NCI-H82 (cell line): ENCODE data around the gene POLR1A.
A peak's percentile ranks its signal among the peaks of the same experiment; 100 is the strongest.

ENCODE experiments used
- DNase-seq: peaks from one replicate; lab custom pipeline; 2025; lab: John Stamatoyannopoulos, UW

The POLR1A gene

GRCh38 chr2:86021396-86022378 is 84.0 kb downstream of the POLR1A start:
- no peak for DNase-seq

DNA sequence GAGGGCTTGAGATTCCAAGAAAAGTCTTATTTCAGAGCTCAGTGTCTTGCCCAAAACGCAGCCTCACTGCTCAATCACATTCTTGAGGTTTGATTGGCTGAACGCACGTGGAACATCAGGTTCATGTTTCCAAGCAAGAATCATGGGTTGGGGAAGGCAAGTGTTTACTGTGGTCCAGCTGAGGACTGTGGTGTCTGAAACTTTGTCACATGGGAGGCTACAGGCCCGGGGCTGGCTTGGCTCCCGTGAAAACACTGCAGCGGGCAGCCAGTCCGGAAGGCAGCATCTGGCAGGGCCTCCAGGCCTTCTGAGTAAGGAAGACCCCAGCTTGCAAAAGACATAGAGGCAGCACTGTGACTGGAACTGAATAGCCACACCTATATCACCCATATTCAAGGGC is 84.7 kb downstream of the POLR1A start:
- DNase-seq = no peak

GRCh38 chr2:86019121-86019520 is 86.6 kb downstream of the POLR1A start:
- DNase-seq = no peak

- no peak for DNase-seq
These were observed 87.5 kb downstream of the POLR1A start for GRCh38 chr2:86017901-86018896.

- no peak for DNase-seq
These were observed 89.1 kb downstream of the POLR1A start for GRCh38 chr2:86016581-86016980.

GRCh38 chr2:86015699-86016098 is 90.0 kb downstream of the POLR1A start:
- DNase-seq = no peak

- DNase-seq = no peak
These were observed 90.7 kb downstream of the POLR1A start for GRCh38 chr2:86015006-86015405.

- no peak for DNase-seq
These were observed 91.2 kb downstream of the POLR1A start for GRCh38 chr2:86014493-86014892.

- DNase-seq = no peak
These were observed 93.5 kb downstream of the POLR1A start for GRCh38 chr2:86012007-86012712.

DNA sequence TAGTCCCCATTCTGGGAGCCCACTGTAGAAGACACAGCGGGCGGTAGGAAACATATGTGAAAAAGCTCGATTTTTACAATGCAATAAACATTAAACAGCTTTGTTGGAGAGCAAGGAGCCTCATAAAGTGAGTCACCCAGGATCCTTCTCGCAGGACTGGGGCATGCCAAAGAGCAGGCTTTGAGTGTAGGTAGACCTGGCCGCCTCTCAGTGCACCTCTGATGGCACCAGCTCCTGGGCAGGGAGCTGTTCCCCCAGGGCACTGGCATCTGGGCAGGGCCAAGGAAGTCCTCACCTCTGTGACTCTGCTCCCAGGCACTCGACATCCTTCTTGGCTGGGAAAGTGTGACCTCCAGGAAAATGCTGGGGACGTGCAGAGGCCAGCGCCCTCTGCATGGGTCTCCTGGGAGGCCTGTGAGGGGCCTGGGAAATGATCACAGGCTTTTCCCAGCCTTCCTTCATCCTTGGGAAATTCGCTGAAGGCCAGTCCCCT is 94.2 kb downstream of the POLR1A start:
- DNase-seq = no peak

DNA sequence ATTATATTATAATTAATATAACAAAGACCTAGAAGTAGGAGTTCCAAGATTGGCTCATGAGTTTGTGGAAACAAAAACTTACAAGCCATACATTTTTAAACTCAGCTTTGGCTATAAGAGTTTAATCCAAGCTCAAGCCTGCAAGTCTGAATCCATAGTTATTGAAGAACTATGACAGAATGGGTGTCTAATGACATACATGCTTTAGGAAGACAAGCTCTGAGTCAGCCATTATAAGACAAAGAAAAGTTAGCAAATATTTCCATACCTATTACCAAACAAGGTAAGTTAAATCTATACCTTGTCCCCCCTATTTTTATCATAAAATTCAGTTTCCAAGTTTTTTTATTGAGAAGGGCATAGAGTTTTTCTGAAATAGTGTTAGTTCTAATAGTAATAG is 95.6 kb downstream of the POLR1A start:
- no peak for DNase-seq

GRCh38 chr2:86006524-86006923 is 99.2 kb downstream of the POLR1A start:
- DNase-seq = no peak

DNA sequence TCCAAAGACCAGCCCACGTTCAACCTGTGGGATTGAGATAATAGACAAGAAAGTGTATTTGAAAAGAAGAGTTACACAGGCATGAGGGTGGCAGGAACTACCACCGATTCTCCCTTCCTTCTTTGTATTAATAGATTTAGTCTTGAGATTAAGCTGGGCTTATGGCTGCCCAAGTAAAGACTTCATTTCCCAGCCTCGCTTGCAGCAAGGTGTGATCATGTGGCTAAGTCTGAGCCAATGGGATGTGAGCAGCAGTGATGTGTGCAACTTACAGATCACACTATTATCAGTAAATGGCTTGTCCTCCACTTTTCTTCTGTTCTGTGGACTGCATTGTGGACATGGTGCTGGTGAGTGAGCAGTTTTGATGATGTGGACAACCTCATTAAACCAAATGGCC is 101.7 kb downstream of the POLR1A start:
- peak; percentile 47 for DNase-seq

DNA sequence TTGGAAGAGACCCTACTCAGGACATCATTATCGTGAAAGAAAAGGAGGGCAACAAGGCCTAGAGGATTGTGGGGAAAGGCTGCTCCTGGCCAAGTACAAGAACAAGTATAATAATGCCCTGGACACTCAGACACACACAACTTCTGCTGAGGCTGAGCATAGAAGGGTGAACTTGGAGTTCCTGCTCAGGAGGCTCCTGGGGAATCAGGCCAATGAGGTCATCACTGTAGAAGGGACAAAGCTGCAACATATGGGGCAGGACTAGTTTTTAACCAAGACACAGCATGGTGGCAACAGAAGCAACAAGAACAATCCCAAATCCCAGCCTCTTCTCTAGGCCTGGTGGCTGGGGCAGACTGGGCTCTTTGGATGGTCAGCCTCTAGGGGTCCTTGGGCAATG is 102.6 kb downstream of the POLR1A start:
- DNase-seq = no peak

DNA sequence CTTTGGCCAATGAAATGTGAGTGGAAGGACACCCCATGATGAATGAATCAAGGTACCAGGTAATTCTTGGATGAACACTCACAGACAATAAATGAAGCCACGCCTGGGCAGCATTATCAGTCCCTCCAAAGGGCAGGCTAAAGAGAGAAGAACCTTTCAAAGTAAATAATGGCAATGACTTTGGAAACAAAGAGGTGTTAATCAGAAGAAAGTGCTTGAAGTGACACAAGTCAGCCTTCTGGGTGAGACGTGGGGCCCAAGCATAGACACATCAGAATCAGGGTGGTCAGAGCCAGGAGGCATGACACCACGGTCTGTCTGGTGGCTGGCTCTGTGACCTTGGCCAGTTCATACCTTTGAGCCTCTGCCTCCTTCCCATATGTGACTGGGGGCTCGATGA is 103.3 kb downstream of the POLR1A start:
- no peak for DNase-seq

GRCh38 chr2:86001326-86001725 is 104.4 kb downstream of the POLR1A start:
- DNase-seq = no peak

DNA sequence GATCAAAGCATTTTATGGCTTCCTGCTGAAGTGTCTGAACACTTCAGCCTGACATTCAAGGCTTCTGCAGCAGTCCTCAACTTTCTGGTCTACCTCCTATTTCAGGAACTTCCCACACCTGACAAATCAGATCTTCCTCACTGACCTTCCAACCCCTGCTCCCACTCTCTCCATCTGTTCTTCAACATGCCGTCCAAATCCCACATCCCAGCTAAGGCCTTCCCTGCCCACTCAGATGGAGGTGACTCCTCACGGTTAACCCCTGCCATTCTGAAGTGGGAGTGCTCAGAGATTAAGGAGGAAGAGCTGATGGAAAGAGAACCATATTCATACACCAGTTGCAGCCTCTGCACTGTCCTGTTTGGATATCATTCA is 104.8 kb downstream of the POLR1A start:
- DNase-seq = no peak

DNA sequence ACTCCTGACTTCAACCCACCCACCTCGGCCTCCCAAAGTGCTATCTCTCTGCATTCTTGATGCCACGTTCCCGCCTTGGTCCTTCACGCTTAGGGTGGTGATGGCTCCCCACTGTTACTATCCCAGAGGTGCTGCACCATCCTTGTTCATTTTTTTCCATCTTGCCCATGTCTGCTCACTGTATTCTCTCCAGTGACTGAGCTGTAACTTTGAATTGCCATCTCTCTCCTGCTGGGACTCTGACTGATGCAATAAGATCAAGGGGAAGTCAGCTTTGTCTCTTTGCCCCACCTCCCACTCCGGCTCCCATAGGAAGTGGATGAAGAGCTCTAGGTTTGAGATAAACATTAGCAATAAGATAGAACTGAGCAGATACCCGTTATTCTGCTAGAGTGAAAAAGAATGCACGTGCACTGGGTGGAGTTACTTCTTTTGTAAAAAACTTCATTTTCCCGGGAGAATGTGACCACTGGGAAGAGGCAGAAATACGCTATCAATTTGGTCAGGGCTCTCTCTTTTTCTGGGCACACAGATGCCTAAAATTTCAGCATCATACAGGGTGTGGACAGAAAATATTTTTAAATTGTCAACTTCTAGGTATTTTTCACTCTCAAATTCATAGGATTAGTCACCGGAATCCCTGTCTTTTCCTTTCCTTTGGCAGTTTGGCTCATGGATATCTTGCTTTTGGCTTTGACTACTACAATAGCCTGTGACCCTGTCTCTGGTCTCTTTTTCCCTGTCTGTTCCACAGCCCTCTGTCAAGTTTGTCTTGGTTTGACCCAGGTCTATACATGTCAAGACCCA is 105.4 kb downstream of the POLR1A start:
- no peak for DNase-seq

- no peak for DNase-seq
These were observed 106.4 kb downstream of the POLR1A start for GRCh38 chr2:85999061-85999831.
